GM12878 (cell line): ENCODE measurements around the gene TMEM223. TPM values are rescaled to one million over a fixed set of nuclear protein-coding genes. Genes with fewer than 3 reads are reported as not detected.

Experiments
- ASH2L ChIP-seq: fragments of 300-600, 200-600 bp; sonication (generic); IDR thresholded peaks from 2 replicates; pipeline ENCODE4 v1.6.1; 2017; ENCODE audit warnings: low read depth, mild to moderate bottlenecking, borderline replicate concordance
- BHLHE40 ChIP-seq, 2 experiments: fragments of 450-650 bp in 1 of 2; IDR thresholded peaks; 2 replicates each; pipeline ENCODE4 v1.6.1; 2011 to 2017; ENCODE audit warnings: low read depth in 2 of 2, borderline replicate concordance in 1 of 2, improper control_type of control experiment in 1 of 2, low read length in 1 of 2, mild to moderate bottlenecking in 1 of 2
- CHD1 ChIP-seq: IDR thresholded peaks from 2 replicates; pipeline ENCODE4 v1.6.1; 2012; ENCODE audit warnings: low read depth, low read length, improper control_type of control experiment
- CREB1 ChIP-seq: IDR thresholded peaks from 2 replicates; pipeline ENCODE4 v1.6.1; 2012; ENCODE audit warnings: low read depth, mild to moderate bottlenecking, inconsistent platforms
- EP300 ChIP-seq, 2 experiments: fragments of 150-350 bp in 1 of 2; IDR thresholded peaks; 2 replicates each; pipeline ENCODE4 v1.6.1; 2011 to 2012; ENCODE audit warnings: low read depth in 2 of 2, low read length in 2 of 2, borderline replicate concordance in 1 of 2, improper control_type of control experiment in 1 of 2, inconsistent platforms in 1 of 2; ENCODE audit not compliant: control insufficient read depth in 1 of 2
- ESRRA ChIP-seq: IDR thresholded peaks from 2 replicates; pipeline ENCODE4 v1.6.1; 2012; ENCODE audit warnings: mild to moderate bottlenecking, low read length, improper control_type of control experiment
- FOXM1 ChIP-seq: IDR thresholded peaks from 2 replicates; pipeline ENCODE4 v1.6.1; 2012; ENCODE audit warnings: low read depth, mild to moderate bottlenecking, inconsistent platforms, low read length, moderate library complexity
- GABPA ChIP-seq: IDR thresholded peaks from 2 replicates; pipeline ENCODE4 v1.6.1; 2014; ENCODE audit warnings: antibody characterized with exemption, low read depth, mild to moderate bottlenecking, inconsistent platforms
- GATAD2B ChIP-seq: fragments of 450-650 bp; conservative IDR thresholded peaks from 2 replicates; pipeline ENCODE4 v1.6.1; 2017; ENCODE audit warnings: low read depth, mild to moderate bottlenecking, moderate library complexity
- LARP7 ChIP-seq: fragments of 450-650 bp; IDR thresholded peaks from 2 replicates; pipeline ENCODE4 v1.6.1; 2017; ENCODE audit warnings: mild to moderate bottlenecking
- NR2F1 ChIP-seq: fragments of 450-650 bp; conservative IDR thresholded peaks from 2 replicates; pipeline ENCODE4 v1.6.1; 2017; ENCODE audit warnings: mild to moderate bottlenecking
- SRF ChIP-seq, 2 experiments: IDR thresholded peaks; 2 replicates each; pipeline ENCODE4 v1.6.1; 2011; ENCODE audit warnings: low read depth in 2 of 2, low read length in 2 of 2, mild to moderate bottlenecking in 1 of 2, moderate library complexity in 1 of 2
- SUPT20H ChIP-seq: IDR thresholded peaks from 2 replicates; pipeline ENCODE4 v1.6.1; 2011; ENCODE audit warnings: low read depth, mild to moderate bottlenecking, low read length, moderate library complexity, borderline replicate concordance; ENCODE audit not compliant: control insufficient read depth
- SUZ12 ChIP-seq: fragments of 200-600 bp; sonication (generic); IDR thresholded peaks from one replicate; pipeline ENCODE4 v1.6.1; 2018; ENCODE audit warnings: antibody characterized with exemption, mild to moderate bottlenecking; ENCODE audit not compliant: unreplicated experiment
- ZNF207 ChIP-seq: fragments of 450-650 bp; IDR thresholded peaks from 2 replicates; pipeline ENCODE4 v1.6.1; 2014; ENCODE audit warnings: antibody characterized with exemption, mild to moderate bottlenecking, borderline replicate concordance
- ZNF217 ChIP-seq: fragments of 450-650 bp; IDR thresholded peaks from 2 replicates; pipeline ENCODE4 v1.6.1; 2017; ENCODE audit warnings: antibody characterized with exemption, mild to moderate bottlenecking
- ZNF384 ChIP-seq: IDR thresholded peaks from 2 replicates; pipeline ENCODE4 v1.6.1; 2012; ENCODE audit warnings: low read depth, mild to moderate bottlenecking, low read length, improper control_type of control experiment, borderline replicate concordance
- ZNF622 ChIP-seq: fragments of 450-650 bp; IDR thresholded peaks from 2 replicates; pipeline ENCODE4 v1.6.1; 2017; ENCODE audit warnings: mild to moderate bottlenecking, inconsistent platforms
- polyA plus RNA-seq, 11 experiments: library from polyadenylated mRNA; depleted of rRNA in 4 of 11; unstranded in 6 of 11; stranded (reverse) in 5 of 11; fragments of >200 nt; fragmentation: Nextera tagmentation in 4 of 11; fragmentation: Illumina TruSeq in 1 of 11; extraction: Ambion mirVana in 4 of 11; extraction: Trizol in 1 of 11; gene quantifications; 1 replicate in 1 of 11; 2 replicates in 10 of 11; pipeline versions ENCODE4 v1.2.1 to v1.2.3, GENCODE V29; 2011 to 2016; ENCODE audit warnings: inconsistent platforms in 2 of 11, missing spikeins in 2 of 11, low read depth in 1 of 11
- total RNA-seq, 4 experiments: library from RNA; depleted of rRNA in 3 of 4; stranded (reverse); fragments of >200 nt in 3 of 4; fragmentation: Illumina TruSeq in 1 of 4; extraction: Trizol in 1 of 4; gene quantifications; 2 replicates each; pipeline versions ENCODE4 v1.2.1 to v1.2.3, GENCODE V29; 2013 to 2021
- TF ChIP-seq, protein P1 (sequence below): IDR thresholded peaks from 2 replicates; pipeline ENCODE4 v1.6.1; 2012; ENCODE audit warnings: low read depth, low read length, improper control_type of control experiment
- TF ChIP-seq, protein P2 (sequence below): fragments of 450-650 bp; IDR thresholded peaks from 2 replicates; pipeline ENCODE4 v1.6.1; 2018; ENCODE audit warnings: borderline replicate concordance, mild to moderate bottlenecking; ENCODE audit not compliant: partially characterized antibody
- TF ChIP-seq, protein P3 (sequence below): IDR thresholded peaks from 2 replicates; pipeline ENCODE4 v1.6.1; 2011; ENCODE audit warnings: borderline replicate concordance, low read depth, mild to moderate bottlenecking, moderate library complexity, low read length; ENCODE audit not compliant: insufficient read depth, poor library complexity, severe bottlenecking
- TF ChIP-seq, protein P4 (sequence below): fragments of 450-650 bp; IDR thresholded peaks from 2 replicates; pipeline ENCODE4 v1.6.1; 2016; ENCODE audit warnings: mild to moderate bottlenecking

Gene TMEM223
- total and polyA plus RNA-seq, 10 of the 15 experiments (the other 5 are each of a cell fraction or from before 2014, with no cell fraction given) = 5.3 to 33.2 (median 14.0) TPM

DNA sequence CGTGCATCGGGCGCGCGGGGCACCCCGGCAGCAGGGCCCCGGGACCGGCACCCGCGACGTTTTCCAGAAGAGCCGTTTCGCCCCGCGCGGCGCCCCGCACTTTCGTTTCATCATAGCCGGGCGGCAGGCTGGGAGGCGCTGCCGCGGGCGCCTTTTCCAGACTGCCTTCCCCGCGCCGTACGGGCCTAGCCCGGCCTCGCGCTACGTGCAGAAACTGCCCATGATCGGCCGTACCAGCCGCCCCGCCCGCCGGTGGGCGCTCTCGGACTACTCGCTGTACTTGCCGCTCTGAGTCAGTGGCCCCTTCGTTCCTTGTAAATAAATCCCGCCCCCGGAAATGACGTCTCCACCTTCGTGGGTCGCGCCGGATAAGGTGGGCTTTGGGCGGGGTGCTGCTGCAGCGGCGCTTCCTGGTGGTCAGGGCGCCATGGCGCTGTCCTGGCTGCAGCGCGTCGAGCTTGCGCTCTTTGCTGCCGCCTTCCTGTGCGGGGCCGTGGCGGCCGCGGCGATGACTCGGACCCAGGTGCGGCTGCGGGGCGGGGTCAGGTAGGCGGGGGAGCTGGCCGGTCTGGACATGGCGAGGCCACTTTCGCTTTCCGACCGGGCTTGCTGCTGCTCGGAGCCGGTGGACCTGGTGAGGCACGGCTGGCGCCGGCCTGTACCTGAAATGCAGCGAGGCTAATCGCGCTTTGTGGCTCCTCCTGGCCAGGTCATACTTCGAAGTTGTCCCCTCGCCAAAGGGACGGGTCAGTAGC, 4.6 kb downstream of the TMEM223 start, which contains the start of gene TMEM179B (continued):
- TF ChIP-seq EP300 (IDR thresholded peaks at IDR 0.05; ENCODE audit: borderline replicate concordance in 1 of 2, control insufficient read depth in 1 of 2, low read depth in 2 of 2, low read length in 2 of 2) = no peak
- TF ChIP-seq BHLHE40 (IDR thresholded peaks at IDR 0.05; ENCODE audit: borderline replicate concordance in 1 of 2, low read depth in 2 of 2, low read length in 1 of 2) = peak; percentile 10 to 24; a peak in 1 of 4 replicates
- peak; percentile 96 for TF ChIP-seq CREB1
- TF ChIP-seq FOXM1 = peak; percentile 70; the same call in 1 of the 2 replicates
- peak; percentile 93 for TF ChIP-seq GABPA
- no peak for TF ChIP-seq ESRRA
- TF ChIP-seq, protein P1, sequence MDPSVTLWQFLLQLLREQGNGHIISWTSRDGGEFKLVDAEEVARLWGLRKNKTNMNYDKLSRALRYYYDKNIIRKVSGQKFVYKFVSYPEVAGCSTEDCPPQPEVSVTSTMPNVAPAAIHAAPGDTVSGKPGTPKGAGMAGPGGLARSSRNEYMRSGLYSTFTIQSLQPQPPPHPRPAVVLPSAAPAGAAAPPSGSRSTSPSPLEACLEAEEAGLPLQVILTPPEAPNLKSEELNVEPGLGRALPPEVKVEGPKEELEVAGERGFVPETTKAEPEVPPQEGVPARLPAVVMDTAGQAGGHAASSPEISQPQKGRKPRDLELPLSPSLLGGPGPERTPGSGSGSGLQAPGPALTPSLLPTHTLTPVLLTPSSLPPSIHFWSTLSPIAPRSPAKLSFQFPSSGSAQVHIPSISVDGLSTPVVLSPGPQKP = peak; percentile 65; the same call in 1 of the 2 replicates
- TF ChIP-seq, protein P2, sequence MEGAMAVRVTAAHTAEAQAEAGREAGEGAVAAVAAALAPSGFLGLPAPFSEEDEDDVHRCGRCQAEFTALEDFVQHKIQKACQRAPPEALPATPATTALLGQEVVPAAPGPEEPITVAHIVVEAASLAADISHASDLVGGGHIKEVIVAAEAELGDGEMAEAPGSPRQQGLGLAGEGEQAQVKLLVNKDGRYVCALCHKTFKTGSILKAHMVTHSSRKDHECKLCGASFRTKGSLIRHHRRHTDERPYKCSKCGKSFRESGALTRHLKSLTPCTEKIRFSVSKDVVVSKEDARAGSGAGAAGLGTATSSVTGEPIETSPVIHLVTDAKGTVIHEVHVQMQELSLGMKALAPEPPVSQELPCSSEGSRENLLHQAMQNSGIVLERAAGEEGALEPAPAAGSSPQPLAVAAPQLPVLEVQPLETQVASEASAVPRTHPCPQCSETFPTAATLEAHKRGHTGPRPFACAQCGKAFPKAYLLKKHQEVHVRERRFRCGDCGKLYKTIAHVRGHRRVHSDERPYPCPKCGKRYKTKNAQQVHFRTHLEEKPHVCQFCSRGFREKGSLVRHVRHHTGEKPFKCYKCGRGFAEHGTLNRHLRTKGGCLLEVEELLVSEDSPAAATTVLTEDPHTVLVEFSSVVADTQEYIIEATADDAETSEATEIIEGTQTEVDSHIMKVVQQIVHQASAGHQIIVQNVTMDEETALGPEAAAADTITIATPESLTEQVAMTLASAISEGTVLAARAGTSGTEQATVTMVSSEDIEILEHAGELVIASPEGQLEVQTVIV = peak; percentile 61
- peak; percentile 51; the same call in 1 of the 2 replicates for TF ChIP-seq ASH2L
- no peak for TF ChIP-seq SRF (IDR thresholded peaks at IDR 0.05; ENCODE audit: low read depth in 2 of 2, low read length in 2 of 2)
- TF ChIP-seq, protein P3, sequence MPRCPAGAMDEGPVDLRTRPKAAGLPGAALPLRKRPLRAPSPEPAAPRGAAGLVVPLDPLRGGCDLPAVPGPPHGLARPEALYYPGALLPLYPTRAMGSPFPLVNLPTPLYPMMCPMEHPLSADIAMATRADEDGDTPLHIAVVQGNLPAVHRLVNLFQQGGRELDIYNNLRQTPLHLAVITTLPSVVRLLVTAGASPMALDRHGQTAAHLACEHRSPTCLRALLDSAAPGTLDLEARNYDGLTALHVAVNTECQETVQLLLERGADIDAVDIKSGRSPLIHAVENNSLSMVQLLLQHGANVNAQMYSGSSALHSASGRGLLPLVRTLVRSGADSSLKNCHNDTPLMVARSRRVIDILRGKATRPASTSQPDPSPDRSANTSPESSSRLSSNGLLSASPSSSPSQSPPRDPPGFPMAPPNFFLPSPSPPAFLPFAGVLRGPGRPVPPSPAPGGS = peak; percentile 73
- TF ChIP-seq ZNF207 = no peak
- peak; percentile 60 for TF ChIP-seq GATAD2B
- TF ChIP-seq SUPT20H = no peak
- peak; percentile 39; the same call in 1 of the 2 replicates for TF ChIP-seq LARP7
- no peak for TF ChIP-seq SUZ12
- TF ChIP-seq NR2F1 = peak; percentile 22; the same call in 1 of the 2 replicates
- no peak for TF ChIP-seq ZNF384
- no peak for TF ChIP-seq ZNF217
- TF ChIP-seq CHD1 = no peak
- TF ChIP-seq ZNF622 = no peak
- TF ChIP-seq, protein P4, sequence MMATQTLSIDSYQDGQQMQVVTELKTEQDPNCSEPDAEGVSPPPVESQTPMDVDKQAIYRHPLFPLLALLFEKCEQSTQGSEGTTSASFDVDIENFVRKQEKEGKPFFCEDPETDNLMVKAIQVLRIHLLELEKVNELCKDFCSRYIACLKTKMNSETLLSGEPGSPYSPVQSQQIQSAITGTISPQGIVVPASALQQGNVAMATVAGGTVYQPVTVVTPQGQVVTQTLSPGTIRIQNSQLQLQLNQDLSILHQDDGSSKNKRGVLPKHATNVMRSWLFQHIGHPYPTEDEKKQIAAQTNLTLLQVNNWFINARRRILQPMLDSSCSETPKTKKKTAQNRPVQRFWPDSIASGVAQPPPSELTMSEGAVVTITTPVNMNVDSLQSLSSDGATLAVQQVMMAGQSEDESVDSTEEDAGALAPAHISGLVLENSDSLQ = no peak; the same call in 1 of the 2 replicates
